Cortex of kidney (tissue), 1 donor: Measurements from ENCODE around the gene TTC9C.
"Not testable (repeated sequence)": the region's sequence is repeated elsewhere in the genome, so short reads cannot be mapped to it uniquely, and the experiment has no call there.

Experiments
- DNase-seq: peaks from one replicate; lab custom pipeline; 2025; lab: John Stamatoyannopoulos, UW

Gene TTC9C

DNA sequence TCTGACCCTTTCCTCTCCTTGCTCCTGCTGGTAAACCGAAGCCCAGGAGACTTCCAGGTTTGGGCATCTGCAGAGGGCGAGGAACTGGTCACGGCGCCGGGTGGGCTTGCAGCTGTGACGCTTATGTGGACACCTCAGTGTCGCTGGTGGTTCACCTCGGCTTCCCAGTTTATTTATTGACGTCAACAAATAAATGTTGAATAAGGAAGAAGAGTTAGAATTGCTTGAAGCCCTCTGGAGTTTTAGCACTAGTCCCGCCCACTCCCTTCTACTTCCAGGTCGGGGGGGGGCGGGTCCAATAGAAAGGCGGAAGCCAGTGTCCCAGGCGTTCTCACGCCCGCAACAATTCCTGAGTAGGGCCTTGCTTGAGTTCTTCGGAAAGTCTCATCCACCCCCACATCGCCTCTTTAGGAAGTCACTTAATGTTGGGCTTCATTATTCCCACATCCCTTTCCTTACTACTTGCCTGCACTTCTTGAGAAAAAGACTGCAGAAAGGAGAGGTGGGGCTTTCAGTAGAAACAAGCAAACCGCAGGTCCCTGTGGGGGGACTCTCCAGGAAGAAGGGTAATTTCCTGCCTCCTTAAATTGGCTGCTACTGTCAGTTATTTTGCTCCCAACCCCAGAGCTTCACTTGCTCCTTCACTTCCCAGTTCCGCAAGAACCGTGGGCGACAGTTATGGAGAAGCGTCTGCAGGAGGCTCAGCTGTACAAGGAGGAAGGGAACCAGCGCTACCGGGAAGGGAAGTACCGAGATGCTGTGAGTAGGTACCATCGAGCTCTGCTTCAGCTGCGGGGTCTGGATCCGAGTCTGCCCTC lies at the start of gene TTC9C:
Gene TTC9C (plus strand): TSS at position 316 of the 818 bp plus-strand sequence. CDS start 363 bp downstream, at position 679.
- DNase-seq: no peak

DNA sequence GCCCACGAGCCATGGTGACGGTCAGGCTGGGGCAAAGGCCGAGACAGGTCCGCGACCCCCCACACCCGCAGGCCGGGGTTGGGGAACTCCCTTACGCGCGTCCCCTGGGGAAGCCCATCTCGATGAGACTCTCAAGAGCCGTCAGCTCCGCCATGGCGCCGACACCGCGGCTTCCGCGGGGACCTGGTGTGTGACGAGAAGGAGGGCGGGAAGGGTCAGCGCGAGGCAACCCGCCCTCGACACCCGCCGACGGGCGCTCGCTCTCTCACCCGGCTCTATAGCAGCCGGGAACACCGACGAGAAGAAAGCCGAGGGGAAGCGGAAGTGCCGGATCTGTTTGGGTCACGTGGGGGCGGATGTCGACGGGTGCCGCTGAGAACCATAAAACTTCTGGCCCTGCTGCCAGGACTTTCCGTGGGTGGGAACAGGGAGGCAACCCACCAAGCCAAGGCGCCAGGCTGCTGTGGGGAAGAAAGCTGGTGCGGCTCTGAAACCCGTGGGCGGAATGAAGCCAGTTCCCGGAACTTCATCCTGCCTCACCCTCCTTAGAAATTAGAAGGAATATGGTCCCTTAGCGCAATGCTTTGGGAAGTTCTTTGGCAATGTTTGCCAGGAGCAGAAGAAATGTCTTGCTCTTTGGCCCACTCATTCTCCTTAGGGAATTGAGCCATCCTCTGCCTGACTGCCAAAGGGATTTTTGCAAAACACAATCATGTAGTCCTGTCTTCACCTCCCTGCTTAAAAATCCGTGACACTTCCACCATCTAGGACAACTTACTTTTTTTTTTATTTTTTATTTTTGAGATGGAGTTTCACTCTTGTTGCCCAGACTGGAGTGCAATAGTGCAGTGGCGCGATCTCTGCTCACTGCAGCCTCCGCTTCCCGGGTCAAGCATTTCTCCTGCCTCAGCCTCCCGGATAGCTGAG lies 49.3 kb upstream of the TTC9C start, which contains the start of gene UBXN1:
Gene UBXN1 (minus strand): TSS at position 304 of the 927 bp plus-strand sequence. CDS start 150 bp downstream, at position 154.
- no peak for DNase-seq

DNA sequence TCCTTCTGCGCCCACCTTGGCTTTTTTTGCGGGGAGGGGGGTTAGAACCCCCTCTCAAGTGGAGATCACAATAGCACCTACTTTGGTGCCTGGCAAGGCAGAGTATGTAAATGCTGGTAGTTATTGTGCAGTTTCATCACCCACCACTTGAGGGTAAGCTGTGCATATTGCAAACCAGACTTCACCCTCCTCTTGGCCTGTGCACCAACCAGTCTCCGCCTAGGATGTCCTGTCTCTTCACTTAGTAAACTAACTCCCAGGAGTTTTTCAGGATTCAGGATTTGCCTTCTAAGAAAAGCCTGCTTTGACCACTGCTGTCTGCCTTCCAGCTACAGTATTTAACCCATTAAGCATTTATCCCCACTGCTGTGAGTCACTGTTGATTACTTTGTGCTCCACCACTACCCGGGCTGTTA lies 47.5 kb upstream of the TTC9C start:
- no peak for DNase-seq

DNA sequence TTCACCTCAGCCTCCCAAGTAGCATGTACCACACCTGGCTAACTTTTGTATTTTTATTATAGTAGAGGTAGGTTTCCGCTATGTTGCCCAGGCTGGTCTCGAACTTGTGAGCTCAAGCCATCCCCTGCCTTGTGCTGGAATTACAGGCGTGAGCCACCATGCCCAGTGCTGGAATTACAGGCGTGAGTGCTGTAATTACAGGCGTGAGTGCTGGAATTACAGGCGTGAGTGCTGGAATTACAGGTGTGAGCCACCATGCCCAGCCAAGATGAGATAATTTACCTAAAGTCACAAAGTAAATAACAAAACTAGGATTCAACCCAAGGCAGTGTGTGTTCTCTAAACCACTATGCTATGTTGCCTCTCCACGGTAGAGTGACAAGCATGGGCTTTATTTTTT lies 45.8 kb upstream of the TTC9C start:
- DNase-seq: no peak

DNA sequence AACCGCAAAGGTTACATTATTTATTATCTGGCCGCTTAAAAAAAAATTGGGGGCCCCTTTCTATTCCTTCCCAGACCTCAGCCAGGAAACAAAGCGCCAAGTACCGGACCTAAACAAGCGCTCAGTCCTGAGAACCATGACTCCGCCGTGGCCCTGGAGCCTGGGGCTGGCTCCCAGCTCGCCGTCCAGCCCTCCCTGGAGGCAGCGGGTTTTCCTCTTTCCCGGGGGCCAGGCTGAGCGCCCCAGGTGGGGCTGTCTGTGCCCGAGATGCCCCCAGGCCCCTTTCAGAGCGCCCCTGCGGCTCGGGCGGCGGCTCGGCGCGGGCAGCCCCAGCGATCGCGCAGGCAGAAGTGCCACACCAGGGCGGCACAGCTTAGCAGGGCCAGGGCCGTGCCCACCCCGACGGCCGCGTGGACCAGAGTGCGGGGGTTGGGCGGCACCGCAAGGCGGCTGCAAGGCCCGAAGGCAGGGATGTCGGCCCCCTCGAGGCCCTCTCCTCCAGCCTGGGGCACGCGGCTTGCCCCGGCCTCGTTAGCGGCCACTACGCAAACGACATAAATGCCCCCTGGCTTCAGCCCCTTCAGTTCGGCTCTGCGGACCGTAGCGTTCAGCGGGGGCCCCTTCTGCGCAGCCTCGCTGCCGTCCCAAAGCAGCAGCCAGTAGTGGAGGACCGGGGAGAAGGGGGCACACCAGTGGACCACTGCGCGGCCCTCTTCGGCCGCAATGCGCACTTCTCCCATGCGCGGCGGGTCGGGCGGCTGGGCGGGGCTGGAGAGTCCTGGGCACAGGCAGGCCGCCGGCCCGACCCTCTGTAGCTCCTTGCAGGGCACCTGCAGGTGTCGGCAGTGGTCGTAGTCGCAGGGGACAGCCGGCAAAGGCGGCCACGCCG lies 40.5 kb upstream of the TTC9C start:
- no peak for DNase-seq

DNA sequence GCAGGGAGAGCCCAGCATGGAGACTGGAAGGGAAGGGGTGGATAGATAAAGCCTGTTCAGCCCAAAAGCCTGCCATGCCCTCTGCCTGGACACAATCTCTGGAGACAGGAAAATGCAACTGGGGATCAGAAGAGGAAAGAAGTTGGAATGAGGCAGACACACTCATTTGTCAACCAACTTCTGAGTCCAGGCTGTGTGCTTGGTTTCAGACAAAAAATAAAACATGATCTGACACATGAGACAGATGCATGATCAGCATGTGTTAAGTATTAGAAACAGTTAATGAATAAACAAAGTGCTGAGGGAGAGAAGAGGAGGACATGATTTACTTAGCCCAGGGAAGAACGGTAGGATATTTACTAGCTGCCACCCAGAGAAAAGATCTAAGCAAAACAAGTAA lies 39.8 kb upstream of the TTC9C start:
- no peak for DNase-seq

GRCh38 chr11:62689421-62690183 lies 38.7 kb upstream of the TTC9C start, which contains the start of gene LRRN4CL:
Gene LRRN4CL, minus strand, starts transcription at chr11:62689530. Its CDS starts 1,022 bp downstream, at chr11:62688508.
- no peak for DNase-seq

- not testable (repeated sequence) for DNase-seq
Observed at GRCh38 chr11:62693624-62694023, 34.7 kb upstream of the TTC9C start.

- no peak for DNase-seq
Observed at GRCh38 chr11:62694455-62695167, 33.7 kb upstream of the TTC9C start.

DNA sequence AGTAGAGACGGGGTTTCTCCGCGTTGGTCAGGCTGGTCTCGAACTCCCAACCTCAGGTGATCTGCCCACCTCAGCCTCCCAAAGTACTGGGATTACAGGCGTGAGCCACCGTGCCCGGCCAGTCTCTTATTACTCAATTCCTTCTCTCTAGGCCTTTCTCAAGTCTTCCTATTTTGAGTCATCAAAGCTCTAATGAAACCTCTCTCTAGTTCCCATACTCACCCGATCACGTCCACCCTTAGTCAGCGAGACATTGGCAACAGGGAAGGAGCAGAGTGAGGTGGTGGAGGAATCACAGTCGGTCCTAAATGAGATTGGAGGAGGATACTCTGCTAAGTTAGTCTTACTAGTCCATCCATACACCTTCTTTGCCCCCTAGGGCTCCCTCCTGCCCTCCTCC lies 26.0 kb upstream of the TTC9C start:
- no peak for DNase-seq

DNA sequence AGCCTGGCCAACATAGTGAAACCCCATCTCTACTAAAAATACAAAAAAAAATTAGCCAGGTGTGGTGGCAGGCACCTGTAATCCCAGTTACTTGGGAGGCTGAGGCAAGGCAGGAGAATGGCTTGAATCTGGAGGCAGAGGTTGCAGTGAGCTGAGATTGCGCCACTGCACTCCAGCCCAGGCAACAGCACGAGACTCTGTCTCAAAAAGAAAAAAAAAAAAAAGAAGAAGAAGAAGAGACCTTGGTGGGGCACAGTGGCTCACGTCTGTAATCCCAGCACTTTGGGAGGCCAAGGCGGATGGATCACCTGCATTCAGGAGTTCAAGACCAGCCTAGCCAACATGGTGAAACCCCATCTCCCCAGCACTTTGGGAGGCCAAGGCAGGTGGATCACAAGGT lies 24.4 kb upstream of the TTC9C start:
- not testable (repeated sequence) for DNase-seq

GRCh38 chr11:62705413-62705812 lies 22.9 kb upstream of the TTC9C start:
- DNase-seq: no peak

DNA sequence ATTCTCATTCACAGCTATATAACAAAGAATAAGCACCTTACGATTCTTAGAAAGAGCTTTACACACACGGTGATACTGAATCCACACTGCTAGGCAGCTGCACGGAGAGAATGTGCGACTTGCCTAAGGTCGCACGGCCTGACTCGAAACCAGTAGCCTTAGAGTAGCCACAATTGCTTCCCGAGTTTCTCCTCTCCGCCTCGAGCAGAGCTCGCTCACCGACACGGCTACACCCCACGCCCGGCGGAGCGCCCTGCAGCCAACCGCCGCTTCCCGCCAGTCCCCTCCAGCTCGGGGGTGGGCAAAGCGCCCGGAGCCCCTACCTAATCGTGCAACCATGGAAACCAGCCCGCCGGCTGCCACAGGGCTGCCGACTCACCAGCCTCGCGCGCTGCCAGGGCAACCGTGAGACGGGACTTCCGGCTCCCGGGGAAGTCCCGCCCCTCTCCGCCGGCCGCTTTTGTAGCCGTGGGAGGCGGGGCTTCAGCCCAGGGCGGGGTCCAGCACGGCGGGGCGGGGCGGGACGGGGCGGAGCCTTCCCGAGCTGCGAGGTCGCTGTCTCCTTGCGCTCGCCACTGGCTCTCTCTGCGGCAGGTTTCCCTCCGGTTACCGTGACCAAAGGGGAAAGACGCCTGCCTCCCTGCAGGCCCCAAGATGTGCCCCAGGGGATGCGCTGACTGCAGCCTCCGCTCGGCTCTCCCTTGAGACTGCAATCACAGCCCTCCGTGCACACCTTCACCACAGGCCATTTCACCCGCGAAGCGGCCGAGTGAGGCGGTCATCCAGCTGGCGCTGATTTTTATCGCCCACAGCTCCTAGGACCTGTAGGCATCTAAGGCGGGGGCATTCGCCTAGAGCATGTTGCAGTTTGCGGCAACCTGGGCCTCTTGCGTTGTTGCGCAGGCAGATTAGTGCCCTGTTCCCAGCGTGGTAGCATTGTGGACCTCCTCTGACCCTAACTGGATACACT lies 22.1 kb upstream of the TTC9C start:
- DNase-seq: peak; percentile 71

GRCh38 chr11:62706850-62707247 lies 21.4 kb upstream of the TTC9C start:
- DNase-seq: no peak

- no peak for DNase-seq
Observed at GRCh38 chr11:62707277-62707861, 20.9 kb upstream of the TTC9C start, which contains the start of the genes BSCL2 and GNG3. Gene BSCL2, minus strand, starts transcription at chr11:62707424. Its CDS starts 229 bp downstream, at chr11:62707195. Gene GNG3, plus strand, starts transcription at chr11:62707676. Its CDS starts 620 bp downstream, at chr11:62708296.

DNA sequence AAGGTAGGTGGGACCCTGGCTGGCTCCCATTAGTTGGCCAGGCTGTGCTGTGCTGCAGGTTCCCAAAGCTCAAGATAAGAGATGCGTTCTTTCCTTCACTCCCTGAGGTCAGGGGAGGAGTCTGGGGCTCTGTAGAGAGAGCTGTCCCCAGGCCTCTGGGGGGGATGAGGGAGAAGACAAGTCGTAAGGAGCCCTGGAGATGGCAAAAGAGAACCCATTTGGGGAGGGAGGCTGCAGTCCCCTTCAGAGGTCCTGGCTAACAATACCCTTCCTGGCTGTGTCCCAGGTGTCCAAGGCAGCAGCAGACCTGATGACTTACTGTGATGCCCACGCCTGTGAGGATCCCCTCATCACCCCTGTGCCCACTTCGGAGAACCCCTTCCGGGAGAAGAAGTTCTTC lies 19.9 kb upstream of the TTC9C start:
- no peak for DNase-seq

- DNase-seq: no peak
Observed at GRCh38 chr11:62708793-62709192, 19.5 kb upstream of the TTC9C start.
